Esophagus muscularis mucosa (tissue), 3 donors: ENCODE results near the gene SCARF1.

Experiments
- POLR2A ChIP-seq: fragments of 450-650 bp; IDR thresholded peaks from one replicate; pipeline ENCODE4 v1.6.1; 2017; ENCODE audit warnings: antibody characterized with exemption, moderate library complexity, mild to moderate bottlenecking, low read depth
- POLR2AphosphoS5 ChIP-seq, 2 donors: sonication (generic); formaldehyde crosslinking; IDR thresholded peaks; one replicate each; pipeline ENCODE4 v1.6.1; 2017; ENCODE audit warnings: antibody characterized with exemption in 2 of 2
- TF ChIP-seq, protein P1 (sequence below), 3 experiments: fragments of 200-600 bp in 2 of 3; fragments of 450-650 bp in 1 of 3; sonication (generic) in 2 of 3; IDR thresholded peaks; one replicate each; pipeline ENCODE4 v1.5.1; 2017 to 2019; ENCODE audit warnings: antibody characterized with exemption in 3 of 3, mild to moderate bottlenecking in 2 of 3, moderate library complexity in 1 of 3

DNA sequence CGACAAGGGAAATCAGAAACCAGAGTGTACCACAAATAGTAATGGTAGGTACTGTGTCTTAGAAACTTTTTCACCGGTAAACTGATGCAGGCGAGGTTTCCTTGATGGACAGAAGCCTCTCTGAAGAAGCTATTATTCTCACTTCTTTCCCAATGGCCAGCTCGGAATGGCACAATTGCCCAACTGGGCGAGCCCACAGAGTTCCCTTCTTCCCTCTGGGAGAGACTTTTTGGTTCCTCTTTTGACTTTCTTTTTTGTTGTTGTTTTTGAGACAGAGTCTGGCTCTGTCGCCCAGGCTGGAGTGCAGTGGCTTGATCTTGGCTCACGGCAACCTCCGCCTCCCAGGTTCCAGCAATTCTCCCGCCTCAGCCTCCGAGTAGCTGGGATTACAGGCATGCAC lies 33.8 kb downstream of the SCARF1 start:
- TF ChIP-seq POLR2A (no peak), POLR2AphosphoS5 (IDR thresholded peaks at IDR 0.05) (no peak)
- TF ChIP-seq, protein P1, sequence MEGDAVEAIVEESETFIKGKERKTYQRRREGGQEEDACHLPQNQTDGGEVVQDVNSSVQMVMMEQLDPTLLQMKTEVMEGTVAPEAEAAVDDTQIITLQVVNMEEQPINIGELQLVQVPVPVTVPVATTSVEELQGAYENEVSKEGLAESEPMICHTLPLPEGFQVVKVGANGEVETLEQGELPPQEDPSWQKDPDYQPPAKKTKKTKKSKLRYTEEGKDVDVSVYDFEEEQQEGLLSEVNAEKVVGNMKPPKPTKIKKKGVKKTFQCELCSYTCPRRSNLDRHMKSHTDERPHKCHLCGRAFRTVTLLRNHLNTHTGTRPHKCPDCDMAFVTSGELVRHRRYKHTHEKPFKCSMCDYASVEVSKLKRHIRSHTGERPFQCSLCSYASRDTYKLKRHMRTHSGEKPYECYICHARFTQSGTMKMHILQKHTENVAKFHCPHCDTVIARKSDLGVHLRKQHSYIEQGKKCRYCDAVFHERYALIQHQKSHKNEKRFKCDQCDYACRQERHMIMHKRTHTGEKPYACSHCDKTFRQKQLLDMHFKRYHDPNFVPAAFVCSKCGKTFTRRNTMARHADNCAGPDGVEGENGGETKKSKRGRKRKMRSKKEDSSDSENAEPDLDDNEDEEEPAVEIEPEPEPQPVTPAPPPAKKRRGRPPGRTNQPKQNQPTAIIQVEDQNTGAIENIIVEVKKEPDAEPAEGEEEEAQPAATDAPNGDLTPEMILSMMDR (IDR thresholded peaks at IDR 0.05): no peak
